CD4-positive, alpha-beta T cell (primary cell): ENCODE results near the gene NBPF4. TPM values are rescaled to one million over a fixed set of nuclear protein-coding genes. Genes with fewer than 3 reads are reported as not detected.

Experiments
- ATAC-seq: fragments of 200-7000 bp; cut with Tn5 transposase; one replicate; pipeline ENCODE4 v1.10.0; 2022; ENCODE audit warnings: mild to moderate bottlenecking; ENCODE audit not compliant: poor library complexity
- CTCF ChIA-PET: fragments of 350-600 bp; sonication (Branson Sonifier 250); formaldehyde crosslinking; loops from one replicate; lab custom pipeline; 2021; ENCODE audit warnings: antibody characterized with exemption, inconsistent platforms; lab: Charles Lee
- POLR2A ChIA-PET: fragments of 350-600 bp; sonication (Branson Sonifier 250); formaldehyde crosslinking; loops from one replicate; lab custom pipeline; 2021; ENCODE audit warnings: antibody characterized with exemption, inconsistent platforms; lab: Charles Lee
- DNase-seq, 14 experiments: peaks; one replicate each; pipeline ENCODE4 v3.0.0-alpha.2; 2013 to 2020; ENCODE audit warnings: mixed read lengths in 2 of 14
- H3K27ac ChIP-seq, 2 donors: one replicate each; pipeline versions ENCODE4 v1.5.1 to v1.7.0; 2013; ENCODE audit warnings: low read length in 2 of 2, low read depth in 1 of 2, mild to moderate bottlenecking in 1 of 2
- H3K27me3 ChIP-seq, 2 experiments: 1 replicate in 1 of 2; 2 replicates in 1 of 2; pipeline versions ENCODE4 v1.6.1 to v1.7.0; 2013; ENCODE audit warnings: low read length in 2 of 2, control low read depth in 1 of 2, mild to moderate bottlenecking in 1 of 2, moderate library complexity in 1 of 2; ENCODE audit not compliant: insufficient read depth in 2 of 2, control insufficient read depth in 1 of 2
- H3K36me3 ChIP-seq: one replicate; pipeline ENCODE4 v1.6.1; 2013; ENCODE audit warnings: low read length, control low read depth; ENCODE audit not compliant: insufficient read depth
- H3K4me1 ChIP-seq: one replicate; pipeline ENCODE4 v1.6.1; 2013; ENCODE audit warnings: low read length, control low read depth; ENCODE audit not compliant: insufficient read depth
- H3K4me3 ChIP-seq: one replicate; pipeline ENCODE4 v1.5.1; 2013; ENCODE audit warnings: mild to moderate bottlenecking, low read length, moderate library complexity
- H3K9me3 ChIP-seq, 2 experiments: 1 replicate in 1 of 2; 2 replicates in 1 of 2; pipeline versions ENCODE4 v1.6.1 to v1.7.0; 2013; ENCODE audit warnings: low read length in 2 of 2, mild to moderate bottlenecking in 2 of 2, control low read depth in 1 of 2, moderate library complexity in 1 of 2; ENCODE audit not compliant: control insufficient read depth in 1 of 2, insufficient read depth in 1 of 2
- H3K27ac Mint-ChIP-seq: one replicate; pipeline ENCODE4 v1.8.0; 2020; ENCODE audit warnings: mixed read lengths
- H3K27me3 Mint-ChIP-seq: one replicate; pipeline ENCODE4 v1.8.0; 2021; ENCODE audit warnings: mixed read lengths
- H3K36me3 Mint-ChIP-seq: one replicate; pipeline ENCODE4 v1.8.0; 2021; ENCODE audit warnings: low read depth, mixed read lengths
- H3K4me1 Mint-ChIP-seq: one replicate; pipeline ENCODE4 v1.8.0; 2021; ENCODE audit warnings: low read depth, mixed read lengths
- H3K4me3 Mint-ChIP-seq: one replicate; pipeline ENCODE4 v1.8.0; 2020; ENCODE audit warnings: mild to moderate bottlenecking, mixed read lengths
- H3K9me3 Mint-ChIP-seq: one replicate; pipeline ENCODE4 v1.8.0; 2020; ENCODE audit warnings: mixed read lengths
- intact Hi-C, 2 experiments: fragments of 100-400 bp; cut with DNase I in 1 of 2; cut with micrococcal nuclease in 1 of 2; formaldehyde crosslinking; loops; one replicate each; pipeline versions ENCODE4 v1.15.1 to v1.9.0; 2023 to 2025; cut with DNase I, micrococcal nuclease
- total RNA-seq, 174 experiments: library from RNA in 2 of 174; stranded (reverse) in 2 of 174; gene quantifications; one replicate each; pipeline ENCODE4 v1.2.3 and lab custom pipeline; 2021 to 2026
- TF ChIP-seq, protein P1 (sequence below): fragments of 200-600 bp; IDR thresholded peaks from one replicate; pipeline ENCODE4 v1.8.0; 2022; ENCODE audit warnings: antibody characterized with exemption, mild to moderate bottlenecking

NBPF4 gene
- total RNA-seq, 2 experiments from 2014 or later: 0.11 TPM; not detected in 1

- intact Hi-C loops: no loop called here
- Histone ChIP-seq H3K4me3 (no peak overlapping the region), H3K27ac (no peak overlapping the region), H3K27me3 (no peaks in the 10 kb centered on the region), H3K36me3 (peaks cover 9% of the 10 kb centered on the region), H3K9me3 (peaks cover 12 to 17% of the 10 kb centered on the region in 2 experiments), H3K4me1 (no peaks in the 10 kb centered on the region)
- H3K27ac Mint-ChIP-seq: no peak overlapping the region
- peaks cover 75% of the 10 kb centered on the region for H3K36me3 Mint-ChIP-seq
- no peak overlapping the region for H3K4me3 Mint-ChIP-seq
- TF ChIP-seq, protein P1, sequence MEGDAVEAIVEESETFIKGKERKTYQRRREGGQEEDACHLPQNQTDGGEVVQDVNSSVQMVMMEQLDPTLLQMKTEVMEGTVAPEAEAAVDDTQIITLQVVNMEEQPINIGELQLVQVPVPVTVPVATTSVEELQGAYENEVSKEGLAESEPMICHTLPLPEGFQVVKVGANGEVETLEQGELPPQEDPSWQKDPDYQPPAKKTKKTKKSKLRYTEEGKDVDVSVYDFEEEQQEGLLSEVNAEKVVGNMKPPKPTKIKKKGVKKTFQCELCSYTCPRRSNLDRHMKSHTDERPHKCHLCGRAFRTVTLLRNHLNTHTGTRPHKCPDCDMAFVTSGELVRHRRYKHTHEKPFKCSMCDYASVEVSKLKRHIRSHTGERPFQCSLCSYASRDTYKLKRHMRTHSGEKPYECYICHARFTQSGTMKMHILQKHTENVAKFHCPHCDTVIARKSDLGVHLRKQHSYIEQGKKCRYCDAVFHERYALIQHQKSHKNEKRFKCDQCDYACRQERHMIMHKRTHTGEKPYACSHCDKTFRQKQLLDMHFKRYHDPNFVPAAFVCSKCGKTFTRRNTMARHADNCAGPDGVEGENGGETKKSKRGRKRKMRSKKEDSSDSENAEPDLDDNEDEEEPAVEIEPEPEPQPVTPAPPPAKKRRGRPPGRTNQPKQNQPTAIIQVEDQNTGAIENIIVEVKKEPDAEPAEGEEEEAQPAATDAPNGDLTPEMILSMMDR: no peak
- peaks cover 4% of the 10 kb centered on the region for H3K4me1 Mint-ChIP-seq
- CTCF ChIA-PET: interaction anchor here (0.7 kb wide), 1 partner anchor 10 kb away, joined by 3 read pairs; no protein-coding TSS in a partner anchor
- no peak for ATAC-seq
- no peaks in the 10 kb centered on the region for H3K27me3 Mint-ChIP-seq
- H3K9me3 Mint-ChIP-seq: peaks cover 6% of the 10 kb centered on the region
- DNase-seq: no peak
- POLR2A ChIA-PET: interaction anchor here (0.9 kb wide), 1 partner anchor 10 kb away, joined by 4 read pairs; the partner anchor contains the start of gene SLC25A24
Observed at GRCh38 chr1:108190686-108191416, 53.0 kb downstream of the NBPF4 start.

DNA sequence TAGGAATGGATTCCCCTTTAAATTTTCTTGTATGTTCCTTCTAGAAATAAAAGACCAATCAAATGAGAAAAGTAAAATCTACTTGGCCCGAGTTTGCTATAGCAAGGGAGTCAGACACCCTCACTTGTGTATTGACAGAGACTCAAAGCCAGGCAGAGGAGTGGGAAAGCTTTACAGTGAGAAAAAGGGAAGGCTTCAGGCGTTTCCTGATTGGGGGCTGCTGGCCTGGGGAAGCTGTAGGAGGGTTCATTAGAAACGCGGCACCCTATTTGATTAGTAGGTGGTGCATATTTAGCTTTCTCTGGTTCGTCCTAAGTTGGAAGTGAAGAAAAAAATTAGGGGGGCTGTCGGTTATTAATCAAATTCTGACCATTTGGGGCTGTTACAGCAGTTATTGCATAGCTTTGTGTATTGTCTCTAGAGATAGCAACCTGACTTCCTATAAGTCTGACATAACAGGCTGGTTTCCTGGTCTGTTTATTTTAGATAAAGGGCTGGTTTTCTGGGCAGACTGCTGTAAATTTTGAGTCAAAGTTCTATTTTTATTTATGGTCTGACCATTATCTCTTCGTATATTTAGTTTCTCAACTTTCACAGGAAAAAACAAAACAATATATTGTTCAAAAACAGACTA is 53.8 kb downstream of the NBPF4 start:
- Mint-ChIP-seq H3K27ac (no peak overlapping the region), H3K9me3 (peaks cover 6% of the 10 kb centered on the region), H3K4me3 (no peak overlapping the region), H3K27me3 (no peaks in the 10 kb centered on the region), H3K36me3 (peaks cover 75% of the 10 kb centered on the region), H3K4me1 (peaks cover 4% of the 10 kb centered on the region)
- Histone ChIP-seq H3K36me3 (peaks cover 9% of the 10 kb centered on the region), H3K27me3 (no peaks in the 10 kb centered on the region), H3K27ac (no peak overlapping the region), H3K9me3 (peaks cover 12 to 17% of the 10 kb centered on the region in 2 experiments), H3K4me1 (no peaks in the 10 kb centered on the region), H3K4me3 (no peak overlapping the region)
- DNase-seq (no peak), ATAC-seq (no peak)
- intact Hi-C loops: no loop called here
- TF ChIP-seq, protein P1: no peak
- ChIA-PET CTCF (interaction anchor here (0.7 kb wide), 1 partner anchor 11 kb away, joined by 3 read pairs; no protein-coding TSS in a partner anchor), POLR2A (interaction anchor here (0.9 kb wide), 1 partner anchor 10 kb away, joined by 4 read pairs; the partner anchor contains the start of gene SLC25A24)

- ChIA-PET CTCF (no interaction called here), POLR2A (no interaction called here)
- peaks cover 18% of the 10 kb centered on the region for H3K36me3 ChIP-seq
- TF ChIP-seq, protein P1: no peak
- Mint-ChIP-seq H3K4me3 (no peak overlapping the region), H3K27me3 (no peaks in the 10 kb centered on the region), H3K9me3 (peaks cover 6% of the 10 kb centered on the region), H3K4me1 (peaks cover 4% of the 10 kb centered on the region), H3K36me3 (peaks cover 75% of the 10 kb centered on the region), H3K27ac (no peak overlapping the region)
- no peaks in the 10 kb centered on the region for H3K27me3 ChIP-seq
- H3K27ac ChIP-seq: no peak overlapping the region
- H3K9me3 ChIP-seq: peaks cover 12 to 17% of the 10 kb centered on the region in 2 experiments
- intact Hi-C loops: no loop called here
- ATAC-seq (no peak), DNase-seq (no peak)
- no peaks in the 10 kb centered on the region for H3K4me1 ChIP-seq
- H3K4me3 ChIP-seq: no peak overlapping the region
Observed at GRCh38 chr1:108188801-108189200, 55.1 kb downstream of the NBPF4 start.
